Glutamatergic neuron (in vitro differentiated cells): ENCODE data around the gene HNRNPC. TPM values are rescaled to one million over a fixed set of nuclear protein-coding genes. Genes with fewer than 3 reads are reported as not detected.
A peak's percentile ranks its signal among the peaks of the same experiment; 100 is the strongest.

ENCODE experiments used
- DNase-seq: peaks from one replicate; pipeline ENCODE4 v3.0.0; 2022
- H3K27ac Mint-ChIP-seq: one replicate; pipeline ENCODE4 v1.8.0; 2020; ENCODE audit warnings: mild to moderate bottlenecking, mixed read lengths, inconsistent platforms; ENCODE audit not compliant: unreplicated experiment
- H3K27me3 Mint-ChIP-seq: one replicate; pipeline ENCODE4 v1.8.0; 2020; ENCODE audit warnings: mild to moderate bottlenecking, moderate library complexity, mixed read lengths, inconsistent platforms; ENCODE audit not compliant: unreplicated experiment
- H3K36me3 Mint-ChIP-seq: one replicate; pipeline ENCODE4 v1.8.0; 2020; ENCODE audit warnings: mild to moderate bottlenecking, mixed read lengths, inconsistent platforms; ENCODE audit not compliant: unreplicated experiment
- H3K4me1 Mint-ChIP-seq: one replicate; pipeline ENCODE4 v1.8.0; 2020; ENCODE audit warnings: mild to moderate bottlenecking, low read depth, mixed read lengths, inconsistent platforms; ENCODE audit not compliant: unreplicated experiment
- H3K4me3 Mint-ChIP-seq: one replicate; pipeline ENCODE4 v1.8.0; 2020; ENCODE audit warnings: mild to moderate bottlenecking, mixed read lengths, inconsistent platforms; ENCODE audit not compliant: unreplicated experiment
- H3K9me3 Mint-ChIP-seq: one replicate; pipeline ENCODE4 v1.8.0; 2020; ENCODE audit warnings: mild to moderate bottlenecking, moderate library complexity, mixed read lengths, inconsistent platforms; ENCODE audit not compliant: unreplicated experiment
- total RNA-seq: library from RNA; stranded (reverse); fragmentation: NEBNext Ultra II Directional; extraction: Animal tissue kit (Norgen Biotek cat#: 25700); gene quantifications from one replicate; pipeline ENCODE4 v1.2.1, GENCODE V29; 2021; ENCODE audit not compliant: unreplicated experiment
- TF ChIP-seq, protein P1 (sequence below): fragments of 200-600 bp; sonication (generic); IDR thresholded peaks from one replicate; pipeline ENCODE4 v1.5.0; 2021; ENCODE audit not compliant: partially characterized antibody, unreplicated experiment

HNRNPC gene
- total RNA-seq, 1 donor from 2014 or later = 514 TPM

GRCh38 chr14:21244544-21244943 is 24.7 kb downstream of the HNRNPC start:
- Mint-ChIP-seq H3K27me3 (peaks cover 1% of the 10 kb centered on the region), H3K4me1 (peaks cover 2% of the 10 kb centered on the region), H3K27ac (no peak overlapping the region), H3K4me3 (peak overlapping the region; percentile 22), H3K36me3 (no peaks in the 10 kb centered on the region), H3K9me3 (peaks cover 1% of the 10 kb centered on the region)
- no peak for DNase-seq
- TF ChIP-seq, protein P1, sequence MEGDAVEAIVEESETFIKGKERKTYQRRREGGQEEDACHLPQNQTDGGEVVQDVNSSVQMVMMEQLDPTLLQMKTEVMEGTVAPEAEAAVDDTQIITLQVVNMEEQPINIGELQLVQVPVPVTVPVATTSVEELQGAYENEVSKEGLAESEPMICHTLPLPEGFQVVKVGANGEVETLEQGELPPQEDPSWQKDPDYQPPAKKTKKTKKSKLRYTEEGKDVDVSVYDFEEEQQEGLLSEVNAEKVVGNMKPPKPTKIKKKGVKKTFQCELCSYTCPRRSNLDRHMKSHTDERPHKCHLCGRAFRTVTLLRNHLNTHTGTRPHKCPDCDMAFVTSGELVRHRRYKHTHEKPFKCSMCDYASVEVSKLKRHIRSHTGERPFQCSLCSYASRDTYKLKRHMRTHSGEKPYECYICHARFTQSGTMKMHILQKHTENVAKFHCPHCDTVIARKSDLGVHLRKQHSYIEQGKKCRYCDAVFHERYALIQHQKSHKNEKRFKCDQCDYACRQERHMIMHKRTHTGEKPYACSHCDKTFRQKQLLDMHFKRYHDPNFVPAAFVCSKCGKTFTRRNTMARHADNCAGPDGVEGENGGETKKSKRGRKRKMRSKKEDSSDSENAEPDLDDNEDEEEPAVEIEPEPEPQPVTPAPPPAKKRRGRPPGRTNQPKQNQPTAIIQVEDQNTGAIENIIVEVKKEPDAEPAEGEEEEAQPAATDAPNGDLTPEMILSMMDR = no peak

GRCh38 chr14:21241218-21241819 is 27.9 kb downstream of the HNRNPC start:
- Mint-ChIP-seq H3K4me1 (peaks cover 3% of the 10 kb centered on the region), H3K27me3 (peaks cover 6% of the 10 kb centered on the region), H3K36me3 (no peaks in the 10 kb centered on the region), H3K27ac (no peak overlapping the region), H3K9me3 (peaks cover 1% of the 10 kb centered on the region), H3K4me3 (no peak overlapping the region)
- no peak for DNase-seq
- TF ChIP-seq, protein P1 = peak; percentile 57

DNA sequence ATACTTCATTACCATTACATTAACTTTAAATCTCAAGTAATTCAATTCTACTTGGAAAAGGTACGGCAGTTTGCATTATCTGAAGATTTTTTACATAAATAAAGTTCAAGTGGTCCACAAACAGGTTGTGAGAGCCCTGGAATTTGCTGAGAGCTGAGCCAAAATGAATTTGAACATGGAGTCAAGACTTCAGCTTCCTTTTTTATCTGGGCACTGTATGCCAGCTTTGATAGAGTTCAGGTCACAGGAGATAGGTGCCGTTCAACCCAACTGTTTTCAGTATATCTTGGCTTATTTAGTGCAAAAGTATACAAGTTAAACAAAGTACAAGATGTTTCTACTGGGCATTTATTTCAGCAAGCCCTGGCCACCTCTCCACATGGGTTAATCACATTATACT is 28.8 kb downstream of the HNRNPC start:
- H3K4me1 Mint-ChIP-seq = peaks cover 3% of the 10 kb centered on the region
- DNase-seq = no peak
- TF ChIP-seq, protein P1 = no peak
- peaks cover 1% of the 10 kb centered on the region for H3K9me3 Mint-ChIP-seq
- H3K27ac Mint-ChIP-seq = no peak overlapping the region
- H3K4me3 Mint-ChIP-seq = no peak overlapping the region
- H3K27me3 Mint-ChIP-seq = peaks cover 6% of the 10 kb centered on the region
- H3K36me3 Mint-ChIP-seq = no peaks in the 10 kb centered on the region

DNA sequence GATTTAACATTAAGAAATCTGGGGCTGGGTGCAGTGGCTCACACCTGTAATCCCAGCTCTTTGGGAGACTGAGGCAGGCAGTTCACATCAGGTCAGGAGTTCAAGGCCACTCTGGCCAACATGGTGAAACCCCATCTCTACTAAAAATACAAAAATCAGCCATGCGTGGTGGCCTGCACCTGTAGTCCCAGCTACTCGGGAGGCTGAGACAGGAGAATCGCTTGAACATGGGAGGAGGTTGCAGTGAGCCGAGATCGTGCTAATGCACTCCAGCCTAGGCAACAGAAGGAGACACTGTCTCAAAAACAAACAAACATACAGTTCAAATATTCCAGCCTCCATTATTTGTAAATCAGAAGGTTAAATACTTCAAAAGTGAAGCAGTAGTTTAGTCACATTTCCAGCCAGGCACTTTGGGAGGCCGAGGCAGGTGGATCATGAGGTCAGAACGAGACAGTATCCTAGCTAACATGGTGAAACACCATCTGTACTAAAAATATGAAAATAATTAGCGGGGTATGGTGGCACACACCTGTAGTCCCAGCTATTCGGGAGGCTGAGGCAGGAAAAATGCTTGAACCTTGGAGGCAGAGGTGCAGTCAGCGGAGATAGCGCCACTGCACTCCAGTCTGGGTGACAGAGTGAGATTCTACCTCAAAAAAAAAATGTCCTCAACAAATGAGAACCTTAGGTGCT is 30.3 kb downstream of the HNRNPC start:
- H3K27ac Mint-ChIP-seq = no peak overlapping the region
- H3K4me1 Mint-ChIP-seq = peaks cover 12% of the 10 kb centered on the region
- H3K27me3 Mint-ChIP-seq = peaks cover 6% of the 10 kb centered on the region
- no peaks in the 10 kb centered on the region for H3K36me3 Mint-ChIP-seq
- DNase-seq = no peak
- H3K9me3 Mint-ChIP-seq = no peaks in the 10 kb centered on the region
- no peak overlapping the region for H3K4me3 Mint-ChIP-seq
- TF ChIP-seq, protein P1 = no peak
